ENCODE measurements around the gene TP73.

Gene TP73

DNA sequence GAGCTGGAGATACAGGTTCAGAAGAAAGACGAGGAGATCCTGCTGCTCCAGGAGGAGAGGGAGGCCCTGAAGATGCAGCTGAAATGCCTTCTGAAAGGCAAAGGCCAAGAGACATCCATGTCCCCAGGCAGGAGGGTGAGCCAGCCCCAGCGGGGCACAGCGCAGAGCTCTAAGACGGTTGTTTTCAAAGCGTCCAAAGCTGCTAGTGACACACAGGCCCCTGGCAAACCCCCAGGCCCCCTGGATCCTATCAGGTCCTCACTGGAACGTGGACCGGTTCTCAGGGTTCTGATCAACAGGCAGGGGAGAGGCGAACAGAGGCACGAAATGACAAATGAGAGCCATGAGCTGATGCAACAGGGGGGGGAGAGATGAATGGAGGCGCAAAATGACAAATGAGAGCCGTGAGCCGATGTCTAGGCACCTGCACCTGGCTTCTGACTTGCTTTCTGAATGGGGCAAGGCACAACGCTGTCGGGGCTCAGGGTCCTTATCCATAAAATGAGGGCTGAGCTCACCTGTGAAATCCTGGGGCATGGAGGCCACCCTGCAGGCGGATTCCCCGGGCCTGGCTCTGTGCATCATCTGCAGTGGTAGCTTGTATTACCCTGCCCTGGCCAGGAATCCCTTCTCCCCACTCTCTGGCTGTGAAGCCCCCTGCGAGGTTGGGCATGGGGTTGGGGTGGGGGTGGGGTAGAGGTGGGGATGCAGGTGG, 109.1 kb downstream of the TP73 start:
- no peak for DNase-seq (ENCODE audit: extremely low read depth, low read depth)
- TF ChIP-seq, protein P1, sequence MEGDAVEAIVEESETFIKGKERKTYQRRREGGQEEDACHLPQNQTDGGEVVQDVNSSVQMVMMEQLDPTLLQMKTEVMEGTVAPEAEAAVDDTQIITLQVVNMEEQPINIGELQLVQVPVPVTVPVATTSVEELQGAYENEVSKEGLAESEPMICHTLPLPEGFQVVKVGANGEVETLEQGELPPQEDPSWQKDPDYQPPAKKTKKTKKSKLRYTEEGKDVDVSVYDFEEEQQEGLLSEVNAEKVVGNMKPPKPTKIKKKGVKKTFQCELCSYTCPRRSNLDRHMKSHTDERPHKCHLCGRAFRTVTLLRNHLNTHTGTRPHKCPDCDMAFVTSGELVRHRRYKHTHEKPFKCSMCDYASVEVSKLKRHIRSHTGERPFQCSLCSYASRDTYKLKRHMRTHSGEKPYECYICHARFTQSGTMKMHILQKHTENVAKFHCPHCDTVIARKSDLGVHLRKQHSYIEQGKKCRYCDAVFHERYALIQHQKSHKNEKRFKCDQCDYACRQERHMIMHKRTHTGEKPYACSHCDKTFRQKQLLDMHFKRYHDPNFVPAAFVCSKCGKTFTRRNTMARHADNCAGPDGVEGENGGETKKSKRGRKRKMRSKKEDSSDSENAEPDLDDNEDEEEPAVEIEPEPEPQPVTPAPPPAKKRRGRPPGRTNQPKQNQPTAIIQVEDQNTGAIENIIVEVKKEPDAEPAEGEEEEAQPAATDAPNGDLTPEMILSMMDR (IDR thresholded peaks at IDR 0.05; ENCODE audit: low read depth, low read length, missing control alignments) = no peak
- H3K4me3 ChIP-seq (replicated peaks; ENCODE audit: low read depth, low read length) = no peak overlapping the region

DNA sequence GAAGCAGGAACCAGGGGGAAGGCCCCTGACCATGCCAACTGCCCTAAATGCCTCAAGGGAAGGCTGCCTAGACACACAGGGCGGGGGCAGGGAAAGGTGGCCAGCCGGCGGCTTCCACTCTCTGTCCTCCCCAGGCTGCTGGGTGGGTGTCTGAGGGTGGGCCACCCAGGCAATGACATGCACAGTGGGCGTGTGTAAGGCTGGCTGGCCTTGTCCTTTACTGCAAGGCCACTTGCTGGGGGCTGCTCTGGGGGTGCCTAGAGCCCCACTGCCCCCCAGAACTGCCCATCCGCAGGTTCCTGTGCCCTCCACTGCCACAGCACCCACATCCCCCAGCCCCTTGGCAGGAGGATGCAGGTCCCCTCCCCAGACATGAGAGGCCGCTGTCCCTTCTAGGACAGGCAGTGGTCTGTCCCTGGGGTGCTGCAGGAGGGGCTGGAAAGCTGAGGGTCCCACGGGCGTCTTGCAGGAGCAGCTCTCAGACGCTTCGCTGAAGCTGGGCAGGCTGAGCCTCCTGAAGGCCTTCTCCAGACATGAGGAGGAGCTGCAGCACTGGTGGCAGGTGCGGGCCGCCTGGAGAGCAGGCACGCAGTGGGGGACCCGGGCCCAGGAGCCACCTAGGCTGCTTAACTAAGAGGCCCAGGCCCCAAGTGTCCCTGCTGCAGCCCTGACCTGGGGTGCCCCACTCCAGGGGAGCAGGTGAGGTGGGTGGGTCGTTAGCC, 110.0 kb downstream of the TP73 start:
- no peak for DNase-seq (ENCODE audit: extremely low read depth, low read depth)
- TF ChIP-seq, protein P1 (IDR thresholded peaks at IDR 0.05; ENCODE audit: low read depth, low read length, missing control alignments) = no peak
- no peak overlapping the region for H3K4me3 ChIP-seq (replicated peaks; ENCODE audit: low read depth, low read length)

- TF ChIP-seq, protein P1 (IDR thresholded peaks at IDR 0.05; ENCODE audit: low read depth, low read length, missing control alignments) = no peak
- no peak for DNase-seq (ENCODE audit: extremely low read depth, low read depth)
Measured at GRCh38 chr1:3762873-3763228, 110.5 kb downstream of the TP73 start.

DNA sequence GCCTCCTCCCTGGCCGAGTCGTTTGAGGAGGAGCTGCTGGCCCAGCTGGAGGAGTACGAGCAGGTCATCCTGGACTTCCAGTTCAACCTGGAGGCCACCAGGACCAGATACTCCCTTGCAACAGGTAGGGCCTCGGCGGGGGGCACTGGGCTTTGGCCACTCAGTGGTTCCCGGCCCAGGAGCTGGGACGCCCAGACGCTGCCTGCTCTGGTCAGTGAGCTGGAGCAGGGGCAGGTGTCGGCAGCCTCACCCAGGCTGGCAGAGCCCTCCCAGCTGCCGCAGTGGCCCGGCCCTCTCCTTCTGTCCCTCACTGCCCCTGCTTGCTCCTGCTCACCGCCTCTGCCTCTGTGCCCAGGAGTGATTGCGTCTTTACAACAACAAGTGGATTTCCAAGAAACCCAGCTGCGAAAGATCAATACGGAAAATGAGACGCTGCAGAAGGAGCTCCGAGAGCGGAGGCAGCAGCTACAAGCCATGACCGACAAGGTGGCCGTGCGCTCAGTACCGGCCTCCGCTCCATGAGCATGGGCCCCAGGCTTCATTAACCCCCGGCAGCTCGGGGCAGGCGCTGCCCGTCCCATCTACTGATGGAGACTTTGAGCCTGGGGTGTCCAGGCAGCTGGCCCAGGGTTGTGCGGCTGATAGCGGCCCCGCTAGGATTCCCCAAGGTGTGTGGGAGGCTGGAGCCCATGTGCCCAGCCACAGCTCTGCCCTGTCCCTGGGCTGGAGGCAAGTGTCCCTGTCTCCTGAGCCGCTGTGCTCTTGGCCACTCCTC, 111.2 kb downstream of the TP73 start:
- TF ChIP-seq, protein P1 (IDR thresholded peaks at IDR 0.05; ENCODE audit: low read depth, low read length, missing control alignments) = no peak
- DNase-seq (ENCODE audit: extremely low read depth, low read depth) = no peak
- H3K4me3 ChIP-seq (replicated peaks; ENCODE audit: low read depth, low read length) = no peak overlapping the region

More at GRCh38 chr1:3762873-3763228, 110.5 kb downstream of the TP73 start:
- H3K4me3 ChIP-seq (replicated peaks; ENCODE audit: low read depth, low read length) = no peak overlapping the region

DNA sequence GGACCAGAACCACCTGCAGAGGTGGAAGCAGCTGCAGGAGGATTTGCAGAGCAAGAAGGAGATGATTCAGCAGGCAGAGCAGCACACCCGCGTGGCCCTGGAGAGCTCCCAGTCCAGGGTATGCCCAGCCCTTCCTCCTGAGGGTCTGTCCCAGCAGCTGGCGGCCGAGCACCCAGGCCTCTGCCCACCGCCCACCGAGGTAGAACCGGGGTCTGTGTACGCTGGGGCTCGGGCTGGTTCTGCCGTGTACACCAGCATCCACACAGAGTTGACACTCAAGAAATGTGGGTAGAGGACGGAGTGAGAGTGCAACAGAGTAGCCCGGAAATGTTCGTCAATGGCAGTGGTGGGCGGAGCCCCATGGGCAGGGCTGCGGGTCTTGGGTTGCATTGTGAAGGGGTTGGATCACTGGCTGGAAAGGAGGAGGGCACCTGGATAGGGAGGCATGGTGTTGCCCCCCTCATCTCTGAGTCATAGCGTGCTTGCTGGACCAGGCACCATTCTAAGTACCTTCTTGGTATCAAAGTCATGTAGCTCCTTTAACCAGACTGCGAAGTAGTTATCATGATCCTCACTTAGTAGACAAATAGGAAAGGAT, 115.1 kb downstream of the TP73 start:
- DNase-seq (ENCODE audit: extremely low read depth, low read depth) = no peak
- TF ChIP-seq, protein P1 (IDR thresholded peaks at IDR 0.05; ENCODE audit: low read depth, low read length, missing control alignments) = no peak
- H3K4me3 ChIP-seq (replicated peaks; ENCODE audit: low read depth, low read length) = no peak overlapping the region

DNA sequence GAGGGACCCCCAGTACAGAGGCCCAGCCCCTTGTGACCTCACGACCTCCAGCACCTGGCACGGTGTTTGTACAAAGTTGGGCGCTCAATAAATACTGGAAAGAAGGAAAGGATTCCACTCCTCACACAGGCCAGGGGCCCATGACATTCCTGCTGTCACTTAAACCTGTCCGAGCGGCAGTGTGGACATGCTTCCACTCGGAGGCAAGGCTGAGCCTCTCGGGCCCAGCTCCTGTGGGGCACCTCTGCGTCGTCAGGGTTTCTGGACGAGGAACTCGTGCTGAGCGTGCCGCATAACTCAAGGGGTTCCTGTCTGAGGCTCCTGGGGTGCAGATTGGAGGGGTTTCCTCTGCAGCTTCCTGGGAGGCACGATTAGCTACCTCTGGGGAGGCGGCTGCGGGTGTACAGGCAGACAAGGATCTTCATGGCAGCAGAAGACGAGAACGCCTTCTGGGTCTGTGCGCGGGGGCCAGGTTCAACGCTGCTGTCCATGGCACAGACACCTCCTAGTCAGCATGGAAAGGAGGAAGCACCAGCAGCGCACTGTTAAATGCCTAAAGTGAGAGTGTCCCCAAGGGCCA, 116.6 kb downstream of the TP73 start:
- TF ChIP-seq, protein P1 (IDR thresholded peaks at IDR 0.05; ENCODE audit: low read depth, low read length, missing control alignments) = no peak
- no peak overlapping the region for H3K4me3 ChIP-seq (replicated peaks; ENCODE audit: low read depth, low read length)
- no peak for DNase-seq (ENCODE audit: extremely low read depth, low read depth)

Measured in HFF-Myc (cell line).